ENCODE measurements around the gene ALK. TPM values are rescaled to one million over a fixed set of nuclear protein-coding genes. Genes with fewer than 3 reads are reported as not detected.

ALK gene
- total RNA-seq, 4 donors from 2014 or later: 0.06 to 4.1 TPM; not detected in 2

DNA sequence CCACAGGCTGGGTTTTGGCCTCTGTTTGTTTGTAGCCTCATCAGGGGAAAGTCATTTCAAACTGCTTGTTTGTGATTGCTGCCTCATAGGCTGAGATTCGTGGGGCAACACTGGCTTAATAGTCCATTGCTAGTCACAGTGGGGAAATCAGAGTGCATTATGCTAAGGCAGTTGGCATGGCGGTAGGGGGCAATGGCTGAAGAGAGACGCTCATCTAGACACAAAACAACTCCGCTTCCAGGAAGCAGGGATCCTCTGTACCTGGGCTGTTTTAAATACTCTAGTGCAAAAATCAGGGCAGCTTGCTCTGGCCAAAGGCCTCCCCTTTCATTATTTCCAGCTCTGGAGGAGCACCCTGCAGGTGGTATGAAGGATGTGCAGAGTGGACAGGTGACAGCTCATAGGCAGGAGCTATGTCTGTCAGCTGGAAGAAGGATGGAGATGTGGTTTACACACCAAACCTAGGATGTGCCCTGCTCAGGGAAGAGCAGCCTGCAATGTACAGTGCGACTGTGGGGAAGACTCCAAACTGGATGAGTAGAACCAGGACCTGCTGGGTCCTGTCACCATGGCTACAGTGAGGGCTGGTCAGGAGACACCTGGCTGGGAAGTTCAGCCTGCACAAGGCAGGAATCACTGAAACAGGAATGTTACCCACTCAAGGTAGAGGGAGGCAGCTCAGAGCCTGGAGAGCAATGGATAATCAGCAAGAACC, 571.9 kb downstream of the ALK start:
- Histone ChIP-seq H3K36me3 (no peaks in the 10 kb centered on the region), H3K9me3 (no peaks in the 10 kb centered on the region), H3K27me3 (no peaks in the 10 kb centered on the region), H3K4me1 (no peaks in the 10 kb centered on the region), H3K27ac (no peak overlapping the region), H3K4me3 (no peak overlapping the region)
- no peak for TF ChIP-seq CTCF (IDR thresholded peaks at IDR 0.05)
- no peak for TF ChIP-seq POLR2A (IDR thresholded peaks at IDR 0.05)
- intact Hi-C loops (cut with DNase I; ENCODE audit: low total_unique reads): no loop called here
- DNase-seq: no peak

DNA sequence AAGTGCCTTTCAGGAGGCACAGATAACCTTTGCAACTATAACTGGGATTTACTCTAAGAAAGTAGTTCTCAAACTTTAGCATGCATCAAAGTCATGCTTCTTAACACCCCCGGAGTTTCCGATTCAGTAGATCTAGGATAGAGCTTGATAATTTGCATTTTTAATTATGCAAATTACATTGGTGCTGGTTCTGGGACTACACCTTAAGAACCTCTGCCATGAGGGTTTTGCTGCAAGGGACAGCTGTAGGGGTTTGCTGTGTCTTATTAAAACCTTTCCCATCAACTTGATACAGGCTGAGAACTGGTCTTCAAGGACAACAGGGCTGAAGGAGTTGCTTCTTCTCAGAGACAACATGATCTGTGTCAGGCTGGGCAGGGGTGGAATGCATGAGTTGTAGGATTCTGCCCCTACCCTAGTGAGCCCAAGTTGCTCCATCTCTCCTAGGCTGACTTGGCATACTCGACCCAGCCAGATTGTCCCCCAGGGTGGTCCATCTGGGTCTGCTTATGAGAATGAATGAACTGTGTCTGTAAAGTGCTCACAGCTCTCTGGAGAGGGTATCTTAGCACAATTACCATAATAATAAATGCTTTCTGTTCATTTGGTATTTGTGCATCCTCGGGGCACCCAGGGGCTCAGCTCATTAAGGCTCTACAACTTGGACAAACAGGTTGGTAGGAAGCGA, 573.5 kb downstream of the ALK start:
- intact Hi-C loops (cut with DNase I; ENCODE audit: low total_unique reads): no loop called here
- no peaks in the 10 kb centered on the region for H3K9me3 ChIP-seq
- H3K27me3 ChIP-seq: no peaks in the 10 kb centered on the region
- DNase-seq: no peak
- no peak for TF ChIP-seq CTCF (IDR thresholded peaks at IDR 0.05)
- no peak for TF ChIP-seq POLR2A (IDR thresholded peaks at IDR 0.05)
- H3K4me3 ChIP-seq: no peak overlapping the region
- no peak overlapping the region for H3K27ac ChIP-seq
- no peaks in the 10 kb centered on the region for H3K4me1 ChIP-seq
- H3K36me3 ChIP-seq: no peaks in the 10 kb centered on the region

GRCh38 chr2:29345236-29345635, 576.1 kb downstream of the ALK start:
- Histone ChIP-seq H3K4me3 (no peak overlapping the region), H3K36me3 (no peaks in the 10 kb centered on the region), H3K27me3 (no peaks in the 10 kb centered on the region), H3K4me1 (no peaks in the 10 kb centered on the region), H3K27ac (no peak overlapping the region), H3K9me3 (no peaks in the 10 kb centered on the region)
- no peak for DNase-seq
- TF ChIP-seq CTCF (IDR thresholded peaks at IDR 0.05) (no peak), POLR2A (IDR thresholded peaks at IDR 0.05) (no peak)
- intact Hi-C loops (cut with DNase I; ENCODE audit: low total_unique reads): no loop called here

GRCh38 chr2:29343830-29344229, 577.6 kb downstream of the ALK start:
- no peak overlapping the region for H3K27ac ChIP-seq
- H3K4me1 ChIP-seq: no peaks in the 10 kb centered on the region
- no peaks in the 10 kb centered on the region for H3K9me3 ChIP-seq
- no peak for DNase-seq
- intact Hi-C loops (cut with DNase I; ENCODE audit: low total_unique reads): no loop called here
- H3K4me3 ChIP-seq: no peak overlapping the region
- H3K27me3 ChIP-seq: no peaks in the 10 kb centered on the region
- no peaks in the 10 kb centered on the region for H3K36me3 ChIP-seq
- TF ChIP-seq CTCF (IDR thresholded peaks at IDR 0.05) (no peak), POLR2A (IDR thresholded peaks at IDR 0.05) (no peak)
